Fibroblast of skin of back (primary cell): ENCODE results near the gene ENPP3.
A peak's percentile ranks its signal among the peaks of the same experiment; 100 is the strongest.
"Not testable (repeated sequence)": the region's sequence is repeated elsewhere in the genome, so short reads cannot be mapped to it uniquely, and the experiment has no call there.

Source experiments
- DNase-seq: peaks from one replicate; pipeline ENCODE4 v3.0.0-alpha.2; 2013

Gene ENPP3

DNA sequence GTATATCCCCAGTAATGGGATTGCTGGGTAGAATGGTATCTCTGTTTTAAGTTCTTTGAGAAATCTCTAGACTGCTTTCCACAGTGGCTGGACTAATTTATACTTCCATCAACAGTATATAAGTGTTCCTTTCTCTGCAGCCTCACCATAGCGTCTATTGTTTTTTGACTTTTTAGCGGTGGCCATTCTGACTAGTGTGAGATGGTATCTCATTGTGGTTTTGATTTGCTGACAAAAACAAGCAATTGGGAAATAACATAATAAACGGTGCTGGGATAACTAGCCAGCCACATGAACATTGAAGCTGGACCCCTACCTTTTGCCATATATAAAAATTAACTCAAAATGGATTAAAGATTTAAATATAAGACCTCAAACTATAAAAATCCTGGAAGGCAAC is 49.9 kb downstream of the ENPP3 start:
- no peak for DNase-seq

DNA sequence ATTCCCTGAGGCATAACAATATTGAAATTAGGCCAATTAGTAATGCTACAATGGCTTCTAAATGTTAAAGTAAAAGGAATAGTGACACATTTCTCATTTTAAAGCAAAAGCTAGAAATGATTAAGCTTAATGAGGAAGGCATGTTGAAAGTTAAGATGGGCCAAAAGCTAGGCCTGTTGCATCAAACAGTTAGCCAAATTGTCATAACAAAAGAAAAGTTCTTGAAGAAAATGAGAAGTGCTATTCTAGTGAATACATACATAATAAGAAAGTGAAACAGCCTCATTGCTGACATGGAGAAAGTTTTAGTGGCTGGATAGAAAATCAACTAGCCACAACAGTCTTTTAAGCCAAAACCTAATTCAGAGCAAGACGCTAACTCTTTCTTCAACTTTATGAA is 51.2 kb downstream of the ENPP3 start:
- no peak for DNase-seq

DNA sequence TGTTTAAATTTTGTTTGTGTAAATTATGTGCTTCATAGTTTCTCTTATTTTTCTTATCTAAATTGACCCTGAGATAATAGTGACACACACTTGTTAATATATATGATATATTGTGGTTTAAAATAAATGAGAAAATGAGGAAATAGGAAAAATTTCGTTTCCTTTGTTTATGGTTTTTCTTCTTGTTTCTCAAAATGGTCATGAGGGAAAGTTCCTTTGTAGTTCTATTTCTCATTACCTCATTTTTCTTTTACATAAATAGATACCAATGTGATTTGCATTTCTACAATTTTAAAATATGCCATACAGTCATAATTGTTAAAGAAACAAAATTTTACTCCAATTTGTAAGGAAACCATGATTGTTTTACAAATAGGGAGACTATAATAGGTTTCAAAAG is 54.9 kb downstream of the ENPP3 start:
- no peak for DNase-seq

DNA sequence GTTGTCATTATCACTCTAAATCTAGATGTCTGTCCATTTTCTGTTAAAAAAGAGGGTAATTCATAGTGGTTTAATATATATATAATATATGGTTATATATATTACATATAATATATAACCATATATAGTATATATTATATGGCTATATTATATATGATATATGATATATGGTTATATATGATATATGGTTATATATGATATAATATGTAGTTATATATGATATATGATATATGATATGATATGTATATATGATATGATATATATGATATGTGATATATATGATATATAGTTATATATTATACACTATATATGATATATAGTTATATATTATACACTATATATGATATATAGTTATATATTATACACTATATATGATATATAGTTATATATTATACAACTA is 55.5 kb downstream of the ENPP3 start:
- DNase-seq: no peak

DNA sequence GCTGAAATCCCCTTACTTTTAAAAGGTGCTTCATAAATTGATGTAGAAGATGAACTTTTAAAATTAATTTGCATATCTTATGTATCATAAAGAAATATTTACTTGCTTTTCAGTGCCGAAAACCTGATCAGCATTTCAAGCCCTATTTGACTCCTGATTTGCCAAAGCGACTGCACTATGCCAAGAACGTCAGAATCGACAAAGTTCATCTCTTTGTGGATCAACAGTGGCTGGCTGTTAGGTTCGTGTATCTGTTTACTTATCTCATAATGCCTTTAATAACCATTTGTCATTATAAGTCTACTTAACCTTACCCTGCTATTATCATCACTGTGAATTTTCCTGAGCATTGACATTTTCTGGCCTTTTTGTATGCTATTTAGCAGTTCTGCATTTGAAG is 56.3 kb downstream of the ENPP3 start:
- DNase-seq: no peak

DNA sequence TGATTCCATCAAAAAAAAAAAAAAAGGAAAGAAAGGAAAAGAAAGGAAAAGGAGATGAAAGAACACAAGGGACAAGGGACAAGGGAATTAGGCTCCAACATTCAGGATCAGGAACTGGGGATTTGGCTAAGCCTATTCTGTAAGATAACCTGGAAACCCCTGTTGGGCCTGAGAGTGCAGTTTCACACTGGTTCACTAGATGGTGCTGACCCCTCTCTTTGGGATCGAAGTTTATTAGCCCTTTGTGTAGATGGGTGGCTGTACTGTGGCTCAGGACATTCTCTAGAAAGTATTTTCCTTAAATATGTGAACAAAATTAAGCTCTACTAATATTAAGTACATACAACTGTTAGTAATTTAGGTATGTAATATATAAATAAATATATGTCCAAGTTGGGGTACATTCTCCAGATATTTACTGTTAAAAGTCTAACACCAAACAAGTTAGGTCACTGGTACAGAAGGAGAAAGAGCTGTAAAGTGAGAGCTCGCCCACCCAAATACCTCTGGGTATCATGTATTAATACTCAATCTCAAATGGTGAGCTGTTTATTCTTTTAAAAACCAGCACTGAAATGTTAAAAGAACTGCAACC is 57.8 kb downstream of the ENPP3 start:
- DNase-seq: peak; percentile 70

DNA sequence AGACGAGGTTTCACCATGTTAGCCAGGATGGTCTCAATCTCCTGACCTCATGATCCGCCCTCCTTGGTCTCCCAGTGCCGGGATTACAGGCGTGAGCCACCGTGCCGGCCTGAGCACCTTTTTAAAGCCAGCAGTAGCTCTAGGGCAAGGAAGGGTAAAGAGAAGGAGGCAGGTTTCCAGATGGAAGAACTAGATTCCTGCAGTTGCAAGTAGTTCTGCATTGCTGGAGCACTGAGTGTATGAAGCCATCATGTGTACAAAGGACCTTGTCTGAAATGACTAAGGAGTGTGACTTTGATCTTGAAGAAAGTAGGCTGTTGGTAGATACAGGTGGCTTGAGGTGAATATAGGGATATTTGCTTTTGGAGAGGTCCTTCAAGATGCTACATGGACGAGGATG is 59.9 kb downstream of the ENPP3 start:
- no peak for DNase-seq

DNA sequence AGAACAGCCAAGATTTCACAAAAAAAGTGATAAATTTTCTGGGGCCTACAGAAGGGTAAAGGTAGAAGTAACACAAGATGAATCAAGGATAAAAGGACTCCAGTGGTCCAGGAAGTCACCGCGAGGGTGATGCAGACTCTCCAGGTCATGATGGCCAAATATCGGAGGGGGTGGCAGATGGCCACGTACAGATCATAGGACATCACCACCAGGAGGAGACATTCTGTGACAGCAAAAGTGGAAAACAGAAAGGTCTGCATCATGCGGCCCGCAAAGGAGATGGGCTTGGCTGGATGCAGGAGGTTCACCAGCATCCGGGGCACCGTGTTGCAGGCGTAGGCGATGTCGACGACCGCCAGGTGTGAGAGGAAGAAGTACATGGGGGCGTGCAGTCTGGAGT is 63.7 kb downstream of the ENPP3 start:
- not testable (repeated sequence) for DNase-seq

DNA sequence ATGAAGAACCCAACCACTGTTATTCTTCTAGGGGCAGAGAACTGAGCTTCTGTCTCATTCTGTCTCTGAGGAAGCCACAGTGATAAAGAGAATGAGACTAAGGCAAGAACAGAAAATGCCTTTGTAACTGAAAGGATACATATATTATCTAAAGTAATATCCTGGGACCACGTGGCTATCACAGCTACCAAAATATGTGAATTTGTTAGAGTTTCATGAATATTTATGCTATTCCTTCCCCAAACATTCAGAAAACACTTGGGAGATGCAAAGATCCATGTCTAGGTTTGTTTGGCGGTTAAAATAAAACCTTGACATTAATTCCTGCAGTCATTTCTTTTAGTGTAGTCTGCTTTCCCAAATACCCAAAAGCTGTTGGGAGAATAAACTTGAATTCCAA is 66.8 kb downstream of the ENPP3 start:
- not testable (repeated sequence) for DNase-seq

DNA sequence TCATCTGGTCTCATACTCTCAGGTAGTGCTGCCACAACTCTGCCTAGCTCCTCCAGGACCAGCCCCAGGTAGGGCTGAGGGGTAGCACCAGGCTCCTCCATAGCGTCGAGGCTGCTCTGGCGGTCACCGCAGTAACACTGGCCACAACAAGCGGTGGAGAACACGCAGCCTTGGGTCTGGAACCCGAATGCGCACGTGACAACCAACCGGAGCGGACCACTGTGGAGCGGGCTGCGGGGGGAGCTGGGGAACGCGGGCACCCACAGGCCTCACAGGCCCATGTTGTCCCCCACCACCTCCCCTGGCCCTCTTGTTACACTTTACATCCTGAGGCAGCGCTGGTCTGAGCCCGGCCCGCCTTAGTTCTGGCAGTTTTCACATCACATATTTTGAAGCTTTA is 73.8 kb downstream of the ENPP3 start, which contains the start of gene CTAGE9:
TSS of gene CTAGE9 (minus strand) at position 101 of the 400 bp plus-strand sequence. CDS start at position 101, 0 bp downstream.
- DNase-seq: not testable (repeated sequence)

DNA sequence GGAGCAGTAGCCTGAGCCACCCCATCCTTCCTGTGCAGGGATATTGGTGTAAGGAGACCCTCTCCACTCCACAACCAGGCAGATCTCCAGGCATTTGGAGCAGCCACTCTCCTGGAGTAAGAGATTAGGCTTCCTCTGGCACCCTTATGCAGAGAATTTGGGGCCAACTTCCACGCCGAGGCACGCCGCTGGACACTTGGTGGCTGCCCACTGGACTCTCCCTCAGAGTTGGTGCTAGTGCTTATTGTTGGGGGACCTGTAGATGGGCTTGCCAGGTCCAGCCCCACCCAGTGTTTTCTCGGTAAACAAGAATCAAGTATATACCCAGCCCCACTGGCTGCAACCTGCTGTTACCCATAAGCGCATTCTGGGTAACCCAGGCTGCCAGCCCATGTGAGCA is 78.5 kb downstream of the ENPP3 start:
- not testable (repeated sequence) for DNase-seq

DNA sequence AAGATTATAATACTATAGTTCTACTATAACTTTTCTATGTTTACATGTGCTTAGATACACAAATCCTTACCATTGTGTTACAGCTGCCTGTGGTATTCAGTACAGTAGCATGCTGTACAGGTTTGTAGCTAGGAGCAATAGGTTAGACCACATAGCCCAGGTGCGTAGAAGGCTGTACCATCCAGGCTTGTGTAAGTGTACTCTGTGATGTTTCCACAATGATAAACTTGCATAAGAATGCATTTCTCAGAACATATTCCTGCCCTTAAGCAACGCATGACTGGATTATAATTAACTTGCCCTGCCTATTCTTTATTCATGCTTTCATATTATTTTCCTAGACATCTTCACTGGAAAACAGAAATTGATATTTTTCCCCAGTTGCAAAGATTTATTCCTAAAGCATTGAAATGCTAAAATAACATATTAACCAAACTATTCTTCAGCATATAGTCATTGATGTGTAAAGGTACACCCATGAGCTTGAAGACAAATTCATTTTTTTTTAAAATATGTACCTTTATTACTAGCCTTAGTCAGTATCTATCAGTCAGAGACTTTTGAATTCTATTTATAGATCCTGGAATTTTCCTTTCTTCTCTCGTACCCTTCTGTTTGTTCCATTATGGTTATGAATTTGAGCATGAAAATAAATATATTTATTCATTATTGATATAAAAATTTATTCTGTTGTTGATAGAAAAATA is 80.9 kb downstream of the ENPP3 start:
- no peak for DNase-seq

DNA sequence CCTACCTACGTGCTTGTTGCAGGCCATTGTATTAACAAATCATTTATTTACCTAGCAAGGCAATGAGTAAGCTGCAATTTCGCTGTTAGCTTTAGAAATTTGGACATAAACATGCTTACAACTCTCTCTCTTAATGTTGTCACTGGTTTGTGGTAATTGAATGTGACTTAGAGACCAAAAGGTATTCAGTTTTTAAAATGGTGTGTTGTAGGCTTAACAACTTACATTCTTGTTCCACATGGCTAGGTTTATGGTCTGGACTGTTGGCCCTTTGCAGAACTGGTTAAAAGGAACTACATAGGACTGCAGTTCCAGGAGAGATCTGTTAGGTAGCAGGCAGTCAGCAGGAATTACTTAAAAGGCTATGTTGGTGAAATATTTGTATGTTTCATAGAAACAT is 84.1 kb downstream of the ENPP3 start:
- no peak for DNase-seq

DNA sequence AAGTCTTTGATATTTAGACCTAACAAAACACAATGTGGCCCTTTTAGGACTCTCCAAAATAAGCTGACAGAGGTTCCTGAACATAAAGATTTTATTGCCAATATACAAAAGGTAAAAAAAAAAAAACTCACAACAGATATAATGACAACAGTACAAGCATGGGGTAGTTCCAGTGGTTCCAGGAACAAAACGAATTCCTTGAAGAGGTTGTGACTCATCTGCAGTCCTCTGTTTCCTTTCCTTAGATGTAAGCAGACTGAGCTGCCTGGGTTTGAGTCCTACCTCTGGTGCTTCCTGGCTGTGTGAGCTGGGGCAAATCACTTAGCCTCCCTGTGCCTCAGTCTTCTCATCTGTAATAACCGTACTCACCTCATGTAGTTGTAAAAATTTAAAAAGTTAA is 87.0 kb downstream of the ENPP3 start:
- no peak for DNase-seq

DNA sequence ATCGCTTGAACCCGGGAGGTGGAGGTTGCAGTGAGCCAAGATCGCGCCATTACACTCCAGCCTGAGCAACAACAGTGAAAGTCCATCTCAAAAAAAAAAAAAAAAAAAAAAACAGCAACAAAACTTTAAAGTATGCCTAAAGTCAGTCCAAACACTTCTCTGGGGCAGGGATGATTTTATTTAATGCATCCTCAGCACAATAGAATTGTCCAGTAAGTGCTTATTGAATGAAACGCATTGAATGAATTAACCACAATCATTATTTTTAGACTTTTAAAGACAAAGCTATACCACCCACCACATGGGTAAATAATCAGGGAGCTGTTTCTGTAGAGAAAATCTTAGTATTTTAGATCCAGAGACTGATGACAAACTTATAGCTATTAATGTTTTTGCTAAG is 90.4 kb downstream of the ENPP3 start:
- no peak for DNase-seq

DNA sequence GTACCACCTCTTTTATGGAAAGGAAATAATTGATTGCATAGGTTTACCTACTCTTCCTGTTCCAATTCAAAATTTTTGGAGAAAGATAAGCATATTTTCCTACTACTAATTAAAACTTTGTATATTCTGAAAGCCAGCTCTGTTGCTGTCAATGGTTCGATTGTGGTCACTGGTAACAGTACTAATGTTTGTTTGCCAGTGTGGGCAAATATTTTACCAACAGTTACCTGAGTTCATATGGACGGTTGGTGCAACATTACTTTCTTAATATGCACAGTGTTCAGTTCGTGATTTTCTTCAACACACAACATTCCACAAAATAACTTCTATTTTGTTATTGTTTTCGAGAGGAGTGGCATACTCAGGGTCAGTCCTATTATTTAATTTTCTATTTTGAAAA is 90.8 kb downstream of the ENPP3 start:
- no peak for DNase-seq

DNA sequence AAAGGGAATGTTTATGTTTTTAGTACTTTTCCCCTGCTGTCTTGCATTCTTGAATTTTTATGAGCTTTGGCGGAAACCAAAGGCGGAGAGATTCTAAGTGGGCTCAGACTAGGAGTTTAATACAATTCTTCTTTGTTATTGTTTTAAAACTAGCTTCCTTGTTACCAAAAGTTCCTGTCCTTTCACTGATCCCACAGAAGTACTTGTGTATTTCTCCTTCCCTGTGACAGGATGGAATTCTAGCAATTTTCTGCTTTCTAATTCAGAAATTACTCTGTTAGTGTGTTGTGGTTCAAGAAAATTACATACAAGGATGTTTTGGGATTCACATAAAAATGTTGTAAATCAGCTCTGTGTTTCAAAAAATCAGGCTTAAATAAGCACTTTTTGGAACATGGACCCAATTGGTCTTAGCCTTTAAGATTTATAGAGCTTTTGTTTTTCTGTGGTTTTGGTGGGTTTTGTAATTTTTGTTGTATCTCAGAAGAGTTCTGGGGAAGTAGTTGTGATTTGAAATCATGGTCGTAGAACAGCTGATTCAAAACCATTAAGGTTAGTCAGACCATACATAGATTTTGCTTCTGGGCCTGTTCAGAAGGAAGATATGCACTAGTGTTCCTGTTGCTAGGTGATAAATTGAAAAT is 91.3 kb downstream of the ENPP3 start:
- peak; percentile 9 for DNase-seq

DNA sequence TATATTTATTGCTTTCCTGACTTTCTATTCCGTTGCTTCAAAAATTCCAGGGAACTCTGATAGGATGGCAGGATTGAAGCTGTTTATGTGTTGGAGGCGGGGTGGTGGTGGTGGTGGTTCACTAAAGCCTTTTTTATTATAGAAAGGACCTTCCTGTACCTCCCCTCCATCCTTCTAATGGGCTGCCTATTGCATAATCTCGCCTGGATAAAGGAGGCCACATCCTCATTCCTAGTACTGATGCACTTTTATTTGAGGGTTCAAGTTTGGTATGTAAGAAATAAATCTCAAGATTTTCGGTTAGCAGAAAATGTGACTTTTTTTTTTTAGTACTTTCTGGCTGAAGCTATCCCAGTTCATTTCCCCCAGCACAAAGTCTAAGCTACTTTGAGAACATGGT is 92.4 kb downstream of the ENPP3 start:
- no peak for DNase-seq

DNA sequence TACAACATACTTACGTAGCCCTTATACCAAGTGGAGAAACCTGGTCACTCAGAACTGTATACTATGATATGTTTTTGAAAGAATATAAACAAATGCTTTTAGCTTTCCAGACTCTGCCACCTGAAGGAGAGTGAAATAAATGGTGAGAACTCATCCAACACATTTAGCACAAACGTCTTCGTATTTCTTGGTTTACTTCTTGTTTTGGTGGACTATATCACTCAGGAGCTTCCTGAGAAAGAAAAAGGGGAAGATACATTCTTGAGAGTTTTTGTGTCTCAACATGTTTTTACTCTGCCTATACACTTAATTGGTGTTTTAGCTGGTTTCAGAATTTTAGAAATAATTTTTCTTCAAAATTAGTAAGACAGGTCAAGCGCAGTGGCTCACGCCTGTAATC is 93.2 kb downstream of the ENPP3 start:
- DNase-seq: no peak

DNA sequence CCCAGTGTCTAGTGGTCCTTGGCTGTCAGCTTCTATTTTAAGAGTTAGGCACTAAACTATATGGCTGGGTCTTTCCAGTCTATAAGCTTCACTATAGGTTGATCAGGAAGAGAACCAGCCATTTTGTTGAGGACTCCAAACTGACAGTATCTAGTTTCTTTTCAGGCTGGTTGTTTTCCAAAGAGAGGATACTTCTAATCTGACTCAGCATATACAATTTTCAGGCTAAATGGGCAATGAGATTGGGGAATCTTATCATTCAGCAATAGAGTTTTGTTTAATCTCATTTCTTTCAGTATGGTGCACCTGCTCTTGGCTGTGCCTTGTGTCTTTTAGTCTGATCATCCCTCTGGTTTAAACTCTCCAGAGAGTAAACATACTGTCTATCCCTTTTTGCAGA is 94.1 kb downstream of the ENPP3 start:
- no peak for DNase-seq

DNA sequence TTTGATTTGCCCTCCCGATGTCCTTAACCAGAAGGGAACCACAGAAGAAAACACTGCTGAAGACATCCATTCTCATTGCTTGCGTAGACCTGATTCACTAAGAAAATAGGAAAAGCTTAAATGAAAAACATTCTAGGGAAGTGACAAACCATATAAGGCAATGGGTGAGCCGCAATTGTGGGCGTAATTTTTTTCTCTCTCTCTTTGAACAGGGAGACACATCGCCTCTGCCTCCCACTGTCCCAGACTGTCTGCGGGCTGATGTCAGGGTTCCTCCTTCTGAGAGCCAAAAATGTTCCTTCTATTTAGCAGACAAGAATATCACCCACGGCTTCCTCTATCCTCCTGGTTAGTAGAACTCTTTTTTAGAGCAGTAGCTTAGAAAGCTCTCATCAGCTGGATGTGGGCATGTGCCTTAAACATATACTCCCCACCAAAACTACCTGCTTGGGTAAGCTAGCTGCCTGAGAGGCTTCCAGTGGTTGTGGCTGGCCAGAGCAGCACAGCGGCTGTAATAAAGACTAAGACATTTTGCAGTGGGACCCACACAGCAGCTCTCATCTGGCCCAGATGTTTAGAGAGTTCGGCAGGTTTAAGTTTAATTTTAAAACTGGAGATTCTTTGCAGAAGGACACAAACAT is 96.4 kb downstream of the ENPP3 start:
- DNase-seq: peak; percentile 93

DNA sequence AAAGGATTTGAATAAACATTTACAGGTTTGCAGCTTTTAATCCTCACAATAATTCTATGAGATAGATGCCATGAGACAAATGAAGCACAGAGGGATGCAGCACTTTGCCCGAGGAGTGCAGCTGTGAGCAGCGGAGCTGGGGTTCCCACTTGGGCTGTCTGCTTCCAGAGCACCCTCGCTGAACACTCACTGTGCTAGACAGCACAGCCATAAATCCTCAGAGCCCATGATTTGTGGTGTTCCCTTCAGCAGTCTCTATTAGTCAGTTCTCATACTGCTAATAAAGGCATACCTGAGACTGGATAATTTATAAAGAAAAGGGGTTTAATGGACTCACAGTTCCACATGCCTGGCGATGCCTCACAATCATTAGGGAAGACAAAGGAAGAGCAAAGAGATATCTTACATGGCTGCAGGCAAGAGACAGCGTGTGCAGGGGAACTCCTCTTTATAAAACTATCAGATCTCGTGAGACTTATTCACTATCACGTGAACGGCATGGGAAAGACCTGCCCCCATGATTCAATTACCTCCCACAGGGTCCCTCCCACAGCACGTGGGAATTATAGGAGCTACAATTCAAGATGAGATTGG is 99.0 kb downstream of the ENPP3 start:
- DNase-seq: no peak

DNA sequence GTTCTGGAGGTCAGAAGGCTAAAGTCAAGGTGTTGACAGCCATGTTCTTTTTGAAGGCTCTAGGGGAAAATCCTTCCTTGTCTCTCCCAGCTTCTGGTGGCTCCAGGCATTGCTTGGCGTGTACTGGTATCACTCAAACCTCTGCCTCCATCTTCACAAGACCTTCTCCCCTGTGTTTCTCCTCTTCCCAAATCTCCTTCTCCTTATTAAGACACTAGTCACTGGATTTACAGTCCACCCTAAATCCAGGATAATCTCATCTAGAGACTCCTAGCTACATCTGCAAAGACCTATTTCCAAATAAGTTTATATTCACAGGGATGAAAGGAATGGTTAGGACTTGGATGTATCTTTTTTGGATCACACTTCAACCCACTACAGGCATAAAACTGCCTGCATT is 99.7 kb downstream of the ENPP3 start:
- DNase-seq: no peak
